K562 (cell line): ENCODE results near the gene TSGA10. TPM values are rescaled to one million over a fixed set of nuclear protein-coding genes. Genes with fewer than 3 reads are reported as not detected.

Experiments used
- ETV5 ChIP-seq: sonication (generic); formaldehyde crosslinking; IDR thresholded peaks from 2 replicates; pipeline ENCODE4 v1.4.0; 2020; ENCODE audit warnings: low read depth, mild to moderate bottlenecking, missing genetic modification reagents
- GATAD2A ChIP-seq: fragments of 450-650 bp; IDR thresholded peaks from 2 replicates; pipeline ENCODE4 v1.6.1; 2017
- HDAC3 ChIP-seq: fragments of 450-650 bp; IDR thresholded peaks from 2 replicates; pipeline ENCODE4 v1.6.1; 2018; ENCODE audit warnings: borderline replicate concordance, mild to moderate bottlenecking, moderate library complexity; ENCODE audit not compliant: partially characterized antibody
- ILK ChIP-seq: fragments of 450-650 bp; IDR thresholded peaks from 2 replicates; pipeline ENCODE4 v1.6.1; 2016; ENCODE audit warnings: missing genetic modification characterization, low read depth, mild to moderate bottlenecking, missing compliant biosample characterization, moderate library complexity, borderline replicate concordance
- MTA1 ChIP-seq: fragments of 450-650 bp; IDR thresholded peaks from 2 replicates; pipeline ENCODE4 v1.6.1; 2017; ENCODE audit warnings: borderline replicate concordance
- NCOA4 ChIP-seq: fragments of 450-650 bp; IDR thresholded peaks from 2 replicates; pipeline ENCODE4 v1.6.1; 2018; ENCODE audit warnings: mild to moderate bottlenecking; ENCODE audit not compliant: partially characterized antibody
- NR4A1 ChIP-seq, 2 experiments: fragments of 250-450 bp in 1 of 2; fragments of 450-650 bp in 1 of 2; sonication (Bioruptor Pico) in 1 of 2; IDR thresholded peaks; 2 replicates each; pipeline versions ENCODE4 v1.4.0 to v1.6.1; 2016 to 2020; ENCODE audit warnings: mild to moderate bottlenecking in 2 of 2, missing compliant biosample characterization in 1 of 2, missing genetic modification characterization in 1 of 2, moderate library complexity in 1 of 2
- PRMT5 ChIP-seq: sonication (generic); formaldehyde crosslinking; IDR thresholded peaks from 2 replicates; pipeline ENCODE4 v1.5.0; 2020; ENCODE audit warnings: missing genetic modification reagents
- RNF2 ChIP-seq: sonication (generic); IDR thresholded peaks from 2 replicates; pipeline ENCODE4 v1.6.1; 2016
- SRF ChIP-seq, 2 experiments: fragments of 250-450, 450-650 bp in 1 of 2; sonication (Bioruptor Pico) in 1 of 2; sonication (generic) in 1 of 2; formaldehyde crosslinking; IDR thresholded peaks; 2 replicates each; pipeline versions ENCODE4 v1.5.0 to v1.5.1; 2020 to 2022; ENCODE audit warnings: mild to moderate bottlenecking in 1 of 2, missing genetic modification reagents in 1 of 2
- TAF1 ChIP-seq: IDR thresholded peaks from 2 replicates; pipeline ENCODE4 v1.6.1; 2011; ENCODE audit warnings: mild to moderate bottlenecking, low read length, moderate library complexity; ENCODE audit not compliant: insufficient read depth, control insufficient read depth, severe bottlenecking; ENCODE audit errors: extremely low read depth
- ZKSCAN1 ChIP-seq: fragments of 150-350 bp; IDR thresholded peaks from 2 replicates; pipeline ENCODE4 v1.6.1; 2016; ENCODE audit warnings: low read depth, low read length
- ZNF354B ChIP-seq: fragments of 250-450 bp; sonication (Bioruptor Pico); IDR thresholded peaks from 2 replicates; pipeline ENCODE4 v1.4.0; 2020
- ZNF444 ChIP-seq: fragments of 250-450 bp; sonication (Bioruptor Pico); IDR thresholded peaks from 2 replicates; pipeline ENCODE4 v1.4.0; 2020; ENCODE audit warnings: mild to moderate bottlenecking, moderate library complexity
- ZNF518B ChIP-seq: fragments of 250-450 bp; sonication (Bioruptor Pico); IDR thresholded peaks from 2 replicates; pipeline ENCODE4 v1.5.0; 2021; ENCODE audit warnings: mild to moderate bottlenecking, moderate library complexity
- ZNF592 ChIP-seq: fragments of 450-650 bp; IDR thresholded peaks from 2 replicates; pipeline ENCODE4 v1.6.1; 2017; ENCODE audit warnings: antibody characterized with exemption, mild to moderate bottlenecking
- ZNF655 ChIP-seq: fragments of 250-450 bp; sonication (Bioruptor Pico); IDR thresholded peaks from 2 replicates; pipeline ENCODE4 v1.5.0; 2021
- polyA plus RNA-seq, 8 experiments: library from polyadenylated mRNA; depleted of rRNA in 4 of 8; stranded (reverse) in 5 of 8; unstranded in 3 of 8; fragments of >200 nt; fragmentation: Nextera tagmentation in 2 of 8; fragmentation: Illumina TruSeq in 1 of 8; extraction: Ambion mirVana in 2 of 8; extraction: Trizol in 1 of 8; gene quantifications; 2 replicates each; pipeline versions ENCODE4 v1.2.1 to v1.2.3, GENCODE V29; 2011 to 2014; ENCODE audit warnings: inconsistent platforms in 1 of 8, missing spikeins in 1 of 8
- total RNA-seq, 7 experiments: library from RNA; depleted of rRNA in 6 of 7; stranded (reverse); fragments of >200 nt in 6 of 7; fragmentation: Illumina TruSeq in 2 of 7; extraction: Trizol in 2 of 7; gene quantifications; 2 replicates each; pipeline versions ENCODE4 v1.2.1 to v1.2.3, GENCODE V29; 2011 to 2021; ENCODE audit warnings: low replicate concordance in 1 of 7

Gene TSGA10
- total and polyA plus RNA-seq, 9 of the 15 experiments (the other 6 are each of a cell fraction or from before 2014, with no cell fraction given), result 2.1 to 11.3 (median 3.2) TPM

DNA sequence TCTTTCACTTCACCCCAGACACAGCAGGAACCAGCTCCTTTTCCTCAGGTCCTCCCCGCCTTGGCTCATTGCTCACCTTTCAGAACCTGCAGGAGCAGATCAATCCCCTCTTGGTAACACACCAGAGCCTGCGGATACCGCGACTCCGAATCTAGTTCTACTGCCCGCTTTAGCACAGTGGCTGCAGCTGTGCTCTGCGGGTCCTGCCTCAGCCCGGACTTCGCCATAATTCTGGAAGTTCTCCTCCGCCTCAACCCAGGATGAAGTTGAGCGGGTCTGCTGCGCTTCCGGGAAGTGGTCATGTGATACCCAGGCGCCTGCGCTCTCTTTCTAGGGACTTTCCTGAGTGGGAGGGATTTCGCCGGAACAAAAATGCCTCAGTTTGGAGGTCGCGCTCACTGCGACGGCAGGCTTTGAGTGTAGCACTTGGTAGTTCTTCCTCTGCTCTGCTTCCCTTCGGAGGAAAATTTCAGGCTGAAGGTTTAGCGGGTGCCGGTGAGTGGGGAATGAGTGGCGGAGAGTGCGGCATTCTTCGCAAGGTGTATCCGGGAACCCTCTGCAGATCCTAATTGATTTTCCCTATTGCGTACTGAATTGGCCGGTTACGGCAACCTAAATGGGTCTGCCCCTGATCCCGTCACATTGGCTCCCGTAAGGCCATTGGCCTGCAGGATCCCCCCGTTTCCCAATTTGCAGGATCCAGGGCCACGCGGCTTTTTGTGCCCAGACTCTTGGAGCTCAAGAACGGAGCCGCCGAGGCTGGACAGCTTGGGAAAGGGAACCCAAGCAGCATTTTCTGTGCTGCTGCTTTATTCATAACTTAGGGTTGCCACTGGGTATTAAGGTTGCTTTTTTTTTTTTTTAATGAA is 26.2 kb upstream of the TSGA10 start, which contains the start of the genes MITD1 and MRPL30 (continued):
- peak; percentile 35 for TF ChIP-seq HDAC3
- TF ChIP-seq ZNF592, result no peak
- no peak for TF ChIP-seq PRMT5
- no peak for TF ChIP-seq ILK
- peak; percentile 4; the same call in 1 of the 2 replicates for TF ChIP-seq ZNF354B (CRISPR knock-in tag)
- TF ChIP-seq ZNF655 (CRISPR knock-in tag), result no peak
- TF ChIP-seq NCOA4, result no peak
- TF ChIP-seq GATAD2A, result 0 out of 2 replicates have a peak, but pooled peaks have one; percentile 34
- TF ChIP-seq SRF (CRISPR knock-in tag; IDR thresholded peaks at IDR 0.05), result no peak
- TF ChIP-seq NR4A1 (CRISPR knock-in tag; IDR thresholded peaks at IDR 0.05), result no peak
- peak; percentile 82 for TF ChIP-seq NR4A1 (tag; IDR thresholded peaks at IDR 0.05)
- TF ChIP-seq MTA1, result no peak
- TF ChIP-seq ZNF444 (CRISPR knock-in tag), result no peak
- TF ChIP-seq ZNF518B (CRISPR knock-in tag), result no peak
- TF ChIP-seq ETV5, result peak; percentile 66; the same call in 1 of the 2 replicates
- peak; percentile 99 for TF ChIP-seq TAF1
- TF ChIP-seq ZKSCAN1, result peak; percentile 29; the same call in 1 of the 2 replicates
- peak; percentile 76 for TF ChIP-seq RNF2
